ENCODE results near the gene PLCB4.

The PLCB4 gene

GRCh38 chr20:9359561-9360308 lies 290.8 kb downstream of the PLCB4 start:
- no peak overlapping the region for H3K4me3 ChIP-seq (ENCODE audit: low read depth, low read length)
- TF ChIP-seq CTCF (IDR thresholded peaks at IDR 0.05; ENCODE audit: insufficient read depth, low read length, missing control alignments), result no peak
- ChIA-PET POLR2A (no interaction called here), CTCF (interaction anchor here (0.6 to 3.0 kb wide), 51 partner anchors 9 to 1314 kb away, joined by 3 to 31 read pairs (median 4); no protein-coding TSS in a partner anchor)
- DNase-seq (ENCODE audit: low read depth, low spot score), result no peak

GRCh38 chr20:9360431-9360830 lies 291.5 kb downstream of the PLCB4 start:
- ChIA-PET CTCF (interaction anchor here (1.0 to 3.0 kb wide), 27 partner anchors 9 to 1315 kb away, joined by 3 to 31 read pairs (median 5); no protein-coding TSS in a partner anchor), POLR2A (no interaction called here)
- no peak for TF ChIP-seq CTCF (IDR thresholded peaks at IDR 0.05; ENCODE audit: insufficient read depth, low read length, missing control alignments)
- H3K4me3 ChIP-seq (ENCODE audit: low read depth, low read length), result no peak overlapping the region
- no peak for DNase-seq (ENCODE audit: low read depth, low spot score)

- no peak for DNase-seq (ENCODE audit: low read depth, low spot score)
- CTCF ChIA-PET, result interaction anchor here (1.0 to 1.9 kb wide), 2 partner anchors 510 to 573 kb away, joined by 6 to 9 read pairs; no protein-coding TSS in a partner anchor
- H3K4me3 ChIP-seq (ENCODE audit: low read depth, low read length), result no peak overlapping the region
- no peak for TF ChIP-seq CTCF (IDR thresholded peaks at IDR 0.05; ENCODE audit: insufficient read depth, low read length, missing control alignments)
- POLR2A ChIA-PET, result no interaction called here
Measured at GRCh38 chr20:9363673-9364072, 294.8 kb downstream of the PLCB4 start.

GRCh38 chr20:9367328-9367727 lies 298.4 kb downstream of the PLCB4 start:
- no peak for DNase-seq (ENCODE audit: low read depth, low spot score)
- ChIA-PET CTCF (interaction anchor here (0.6 to 1.1 kb wide), 3 partner anchors 26 to 577 kb away, joined by 3 to 5 read pairs (median 5); no protein-coding TSS in a partner anchor), POLR2A (no interaction called here)
- TF ChIP-seq CTCF (IDR thresholded peaks at IDR 0.05; ENCODE audit: insufficient read depth, low read length, missing control alignments), result no peak
- H3K4me3 ChIP-seq (ENCODE audit: low read depth, low read length), result no peak overlapping the region

GRCh38 chr20:9367746-9368145 lies 298.9 kb downstream of the PLCB4 start:
- CTCF ChIA-PET, result interaction anchor here (0.6 to 4.4 kb wide), 4 partner anchors 8 to 578 kb away, joined by 3 to 26 read pairs (median 5); no protein-coding TSS in a partner anchor

More at GRCh38 chr20:9367746-9368145, 298.9 kb downstream of the PLCB4 start:
- POLR2A ChIA-PET, result no interaction called here
- H3K4me3 ChIP-seq (ENCODE audit: low read depth, low read length), result no peak overlapping the region
- DNase-seq (ENCODE audit: low read depth, low spot score), result no peak
- TF ChIP-seq CTCF (IDR thresholded peaks at IDR 0.05; ENCODE audit: insufficient read depth, low read length, missing control alignments), result no peak

All from AG04449 (cell line).